Neural cell (in vitro differentiated cells): ENCODE results near the gene RECK. TPM values are rescaled to one million over a fixed set of nuclear protein-coding genes. Genes with fewer than 3 reads are reported as not detected.

Source experiments
- H2AFZ ChIP-seq: fragments of 200-600, 300-800 bp; sonication (generic), shearing (Covaris generic); 2 replicates; pipeline ENCODE4 v1.6.0; 2014; ENCODE audit warnings: low read depth, mild to moderate bottlenecking, antibody characterized with exemption, low read length, moderate library complexity
- H3F3A ChIP-seq: fragments of 200-600 bp; shearing (Covaris generic); 2 replicates; pipeline ENCODE4 v1.6.1; 2016; ENCODE audit warnings: mild to moderate bottlenecking, moderate library complexity, mixed read lengths, antibody characterized with exemption, low read length; ENCODE audit not compliant: insufficient read depth, poor library complexity, severe bottlenecking
- H3K27ac ChIP-seq: fragments of 200-600, 300-800 bp; sonication (generic), shearing (Covaris generic); 2 replicates; pipeline ENCODE4 v1.5.1; 2014; ENCODE audit warnings: mild to moderate bottlenecking, low read length, moderate library complexity
- H3K27me3 ChIP-seq: fragments of 300-800, 200-600 bp; sonication (generic), shearing (Covaris generic); 2 replicates; pipeline ENCODE4 v1.6.0; 2014; ENCODE audit warnings: mild to moderate bottlenecking, low read depth, low read length, moderate library complexity; ENCODE audit not compliant: insufficient read depth
- H3K36me3 ChIP-seq: fragments of 300-800, 200-600 bp; sonication (generic), shearing (Covaris generic); 2 replicates; pipeline ENCODE4 v1.5.1; 2014; ENCODE audit warnings: mild to moderate bottlenecking, antibody characterized with exemption, low read length, moderate library complexity; ENCODE audit not compliant: insufficient read depth
- H3K4me2 ChIP-seq: fragments of 300-800, 200-600 bp; sonication (generic), shearing (Covaris generic); 2 replicates; pipeline ENCODE4 v1.6.0; 2014; ENCODE audit warnings: mild to moderate bottlenecking, low read length
- H3K4me3 ChIP-seq: fragments of 300-800, 200-600 bp; sonication (generic), shearing (Covaris generic); 2 replicates; pipeline ENCODE4 v1.5.1; 2014; ENCODE audit warnings: mild to moderate bottlenecking, low read length, moderate library complexity
- H3K79me2 ChIP-seq: fragments of 200-600 bp; shearing (Covaris generic); replicated peaks from 2 replicates; pipeline ENCODE4 v1.6.0; 2014; ENCODE audit warnings: mild to moderate bottlenecking, low read length, moderate library complexity; ENCODE audit not compliant: insufficient read depth
- H3K9ac ChIP-seq: fragments of 300-800, 200-600 bp; sonication (generic), shearing (Covaris generic); 2 replicates; pipeline ENCODE4 v1.6.1; 2016; ENCODE audit warnings: mild to moderate bottlenecking, low read length, mixed read lengths
- H3K9me2 ChIP-seq: fragments of 200-600 bp; shearing (Covaris generic); 2 replicates; pipeline ENCODE4 v1.6.1; 2016; ENCODE audit warnings: mild to moderate bottlenecking, low read length, mixed read lengths; ENCODE audit not compliant: insufficient read depth
- H3K9me3 ChIP-seq: fragments of 200-600, 300-800 bp; sonication (generic), shearing (Covaris generic); 2 replicates; pipeline ENCODE4 v1.6.1; 2016; ENCODE audit warnings: mild to moderate bottlenecking, mixed run types, low read length, moderate library complexity, mixed read lengths
- H4K20me1 ChIP-seq: fragments of 200-600 bp; shearing (Covaris generic); 2 replicates; pipeline ENCODE4 v1.6.1; 2016; ENCODE audit warnings: mild to moderate bottlenecking, mixed run types; ENCODE audit not compliant: insufficient read depth
- CTCF ChIP-seq: fragments of 450-650 bp; IDR thresholded peaks from 2 replicates; pipeline ENCODE4 v1.5.1; 2014; ENCODE audit warnings: antibody characterized with exemption, mild to moderate bottlenecking, moderate library complexity; ENCODE audit not compliant: poor library complexity, severe bottlenecking
- EP300 ChIP-seq: fragments of 450-650 bp; conservative IDR thresholded peaks from 2 replicates; pipeline ENCODE4 v1.6.1; 2014; ENCODE audit warnings: antibody characterized with exemption, mild to moderate bottlenecking, moderate library complexity; ENCODE audit not compliant: poor library complexity, severe bottlenecking
- EZH2 ChIP-seq: fragments of 200-600, 300-800 bp; shearing (Covaris generic), sonication (generic); IDR thresholded peaks from 2 replicates; pipeline ENCODE4 v1.6.1; 2014; ENCODE audit warnings: antibody characterized with exemption, low read length, borderline replicate concordance, mild to moderate bottlenecking; ENCODE audit not compliant: insufficient read depth, poor library complexity, severe bottlenecking
- MXI1 ChIP-seq: fragments of 450-650 bp; conservative IDR thresholded peaks from 2 replicates; pipeline ENCODE4 v1.6.1; 2014; ENCODE audit warnings: antibody characterized with exemption, mild to moderate bottlenecking; ENCODE audit not compliant: poor library complexity, severe bottlenecking
- POLR2AphosphoS5 ChIP-seq: IDR thresholded peaks from 2 replicates; pipeline ENCODE4 v1.6.1; 2012
- RAD21 ChIP-seq: fragments of 450-650 bp; conservative IDR thresholded peaks from 2 replicates; pipeline ENCODE4 v1.6.1; 2014; ENCODE audit warnings: antibody characterized with exemption, mild to moderate bottlenecking, moderate library complexity
- REST ChIP-seq: IDR thresholded peaks from 2 replicates; pipeline ENCODE4 v1.6.1; 2012; ENCODE audit warnings: borderline replicate concordance
- SMC3 ChIP-seq: fragments of 450-650 bp; conservative IDR thresholded peaks from 2 replicates; pipeline ENCODE4 v1.6.1; 2014; ENCODE audit warnings: antibody characterized with exemption, mild to moderate bottlenecking, moderate library complexity; ENCODE audit not compliant: poor library complexity
- TAF1 ChIP-seq: IDR thresholded peaks from 2 replicates; pipeline ENCODE4 v1.6.1; 2012; ENCODE audit warnings: low read depth
- polyA plus RNA-seq: library from polyadenylated mRNA; depleted of rRNA; stranded (reverse); fragments of >200 nt; gene quantifications from 2 replicates; pipeline ENCODE4 v1.2.3, GENCODE V29; 2014

RECK gene
- polyA plus RNA-seq, 1 donor from 2014 or later: 6.9 TPM

GRCh38 chr9:36145970-36146369 lies 109.3 kb downstream of the RECK start:
- no peak overlapping the region for H3K9ac ChIP-seq
- no peaks in the 10 kb centered on the region for H3K9me3 ChIP-seq
- no peaks in the 10 kb centered on the region for H3K36me3 ChIP-seq
- no peaks in the 10 kb centered on the region for H3F3A ChIP-seq
- TF ChIP-seq EP300: no peak
- no peak for TF ChIP-seq EZH2
- no peak for TF ChIP-seq SMC3
- no peak for TF ChIP-seq CTCF
- TF ChIP-seq POLR2AphosphoS5: no peak
- TF ChIP-seq REST: no peak
- no peak for TF ChIP-seq MXI1
- no peak for TF ChIP-seq RAD21
- TF ChIP-seq TAF1: no peak
- no peak overlapping the region for H3K27ac ChIP-seq
- no peaks in the 10 kb centered on the region for H3K27me3 ChIP-seq
- no peak overlapping the region for H3K4me2 ChIP-seq
- H3K4me3 ChIP-seq: no peak overlapping the region
- H3K79me2 ChIP-seq: no peaks in the 10 kb centered on the region
- no peak overlapping the region for H2AFZ ChIP-seq
- H4K20me1 ChIP-seq: no peaks in the 10 kb centered on the region
- no peaks in the 10 kb centered on the region for H3K9me2 ChIP-seq

GRCh38 chr9:36146651-36147050 lies 109.9 kb downstream of the RECK start:
- no peaks in the 10 kb centered on the region for H4K20me1 ChIP-seq
- H3K79me2 ChIP-seq: no peaks in the 10 kb centered on the region
- TF ChIP-seq EP300: no peak
- no peaks in the 10 kb centered on the region for H3K9me2 ChIP-seq
- no peak overlapping the region for H3K27ac ChIP-seq
- no peaks in the 10 kb centered on the region for H3F3A ChIP-seq
- H3K9me3 ChIP-seq: no peaks in the 10 kb centered on the region
- H3K4me3 ChIP-seq: no peak overlapping the region
- no peaks in the 10 kb centered on the region for H3K27me3 ChIP-seq
- H3K36me3 ChIP-seq: no peaks in the 10 kb centered on the region
- no peak overlapping the region for H3K4me2 ChIP-seq
- H2AFZ ChIP-seq: no peak overlapping the region
- H3K9ac ChIP-seq: no peak overlapping the region
